GM12878 (cell line): ENCODE results near the gene MFAP4. TPM values are rescaled to one million over a fixed set of nuclear protein-coding genes. Genes with fewer than 3 reads are reported as not detected.

Experiments used
- BMI1 ChIP-seq: fragments of 450-650 bp; IDR thresholded peaks from 2 replicates; pipeline ENCODE4 v1.6.1; 2016; ENCODE audit warnings: mild to moderate bottlenecking, moderate library complexity, borderline replicate concordance
- CEBPZ ChIP-seq: fragments of 150-350 bp; IDR thresholded peaks from 2 replicates; pipeline ENCODE4 v1.6.1; 2016; ENCODE audit warnings: low read depth, low read length
- CUX1 ChIP-seq: IDR thresholded peaks from 2 replicates; pipeline ENCODE4 v1.6.1; 2012; ENCODE audit warnings: improper control_type of control experiment, low read depth, low read length; ENCODE audit not compliant: insufficient replicate concordance
- HSF1 ChIP-seq: fragments of 150-350 bp; IDR thresholded peaks from 2 replicates; pipeline ENCODE4 v1.6.1; 2014; ENCODE audit warnings: mild to moderate bottlenecking, low read depth, low read length
- POLR2AphosphoS2 ChIP-seq: IDR thresholded peaks from 2 replicates; pipeline ENCODE4 v1.6.1; 2011; ENCODE audit warnings: low read depth, mild to moderate bottlenecking, low read length, improper control_type of control experiment, moderate library complexity
- ZNF592 ChIP-seq: fragments of 450-650 bp; IDR thresholded peaks from 2 replicates; pipeline ENCODE4 v1.6.1; 2017; ENCODE audit warnings: mild to moderate bottlenecking, moderate library complexity
- polyA plus RNA-seq, 11 experiments: library from polyadenylated mRNA; depleted of rRNA in 4 of 11; unstranded in 6 of 11; stranded (reverse) in 5 of 11; fragments of >200 nt; fragmentation: Nextera tagmentation in 4 of 11; fragmentation: Illumina TruSeq in 1 of 11; extraction: Ambion mirVana in 4 of 11; extraction: Trizol in 1 of 11; gene quantifications; 1 replicate in 1 of 11; 2 replicates in 10 of 11; pipeline versions ENCODE4 v1.2.1 to v1.2.3, GENCODE V29; 2011 to 2016; ENCODE audit warnings: inconsistent platforms in 2 of 11, missing spikeins in 2 of 11, low read depth in 1 of 11
- total RNA-seq, 4 experiments: library from RNA; depleted of rRNA in 3 of 4; stranded (reverse); fragments of >200 nt in 3 of 4; fragmentation: Illumina TruSeq in 1 of 4; extraction: Trizol in 1 of 4; gene quantifications; 2 replicates each; pipeline versions ENCODE4 v1.2.1 to v1.2.3, GENCODE V29; 2013 to 2021

Gene MFAP4
- total and polyA plus RNA-seq, 10 of the 15 experiments (the other 5 are each of a cell fraction or from before 2014, with no cell fraction given), result 0.08 to 0.28 (median 0.09) TPM; not detected in 7

GRCh38 chr17:19386974-19387920 is at the start of gene MFAP4 (continued):
- TF ChIP-seq CEBPZ (no peak), ZNF592 (no peak), BMI1 (no peak), HSF1 (no peak), CUX1 (no peak), POLR2AphosphoS2 (no peak)
- TF ChIP-seq, all 136 proteins: peak for 0
